PFSK-1 (cell line): ENCODE results near the gene TRMT61A.

Source experiments
- FOXP2 ChIP-seq: optimal IDR thresholded peaks from 2 replicates; pipeline ENCODE3; 2011; ENCODE audit warnings: borderline replicate concordance, control low read depth, inconsistent platforms; ENCODE audit not compliant: insufficient read depth; ENCODE audit errors: extremely low read length, extremely low read depth
- POLR2AphosphoS5 ChIP-seq: IDR thresholded peaks from 2 replicates; pipeline ENCODE4 v1.6.1; 2012; ENCODE audit warnings: low read depth, mild to moderate bottlenecking, control low read depth, low read length, moderate library complexity
- REST ChIP-seq, 2 experiments: IDR thresholded peaks; 2 replicates each; pipeline versions ENCODE4 v1.6.1 to v1.8.0; 2011 to 2012; ENCODE audit warnings: low read depth in 2 of 2, low read length in 2 of 2, control low read depth in 1 of 2, inconsistent platforms in 1 of 2, mild to moderate bottlenecking in 1 of 2, moderate library complexity in 1 of 2; ENCODE audit not compliant: insufficient read depth in 1 of 2
- SIN3A ChIP-seq: IDR thresholded peaks from 2 replicates; pipeline ENCODE4 v1.6.1; 2012; ENCODE audit warnings: mild to moderate bottlenecking, low read length, moderate library complexity, borderline replicate concordance; ENCODE audit not compliant: insufficient read depth
- TAF1 ChIP-seq: IDR thresholded peaks from 2 replicates; pipeline ENCODE4 v1.6.1; 2012; ENCODE audit warnings: low read length, control low read depth, borderline replicate concordance; ENCODE audit not compliant: insufficient read depth

TRMT61A gene

DNA sequence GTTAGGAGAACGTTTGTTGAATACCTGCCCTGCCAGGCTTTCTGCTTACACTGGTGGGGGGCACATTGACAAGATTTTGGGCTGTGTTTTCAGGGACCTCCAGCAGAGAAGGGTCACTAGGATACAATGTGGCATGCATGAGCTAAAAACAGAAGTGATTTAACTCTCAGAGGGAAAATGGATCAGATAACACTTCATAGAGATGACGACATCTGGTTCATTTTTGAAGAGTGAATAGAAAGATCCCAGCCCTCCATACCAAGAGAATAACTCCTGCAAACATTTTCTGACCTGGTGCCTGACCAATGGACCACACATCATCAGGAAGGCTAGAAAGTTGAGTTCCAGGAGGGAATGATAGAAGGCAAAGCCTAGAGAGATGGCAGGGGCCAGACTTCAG lies 40.0 kb upstream of the TRMT61A start:
- TF ChIP-seq FOXP2, result no peak

DNA sequence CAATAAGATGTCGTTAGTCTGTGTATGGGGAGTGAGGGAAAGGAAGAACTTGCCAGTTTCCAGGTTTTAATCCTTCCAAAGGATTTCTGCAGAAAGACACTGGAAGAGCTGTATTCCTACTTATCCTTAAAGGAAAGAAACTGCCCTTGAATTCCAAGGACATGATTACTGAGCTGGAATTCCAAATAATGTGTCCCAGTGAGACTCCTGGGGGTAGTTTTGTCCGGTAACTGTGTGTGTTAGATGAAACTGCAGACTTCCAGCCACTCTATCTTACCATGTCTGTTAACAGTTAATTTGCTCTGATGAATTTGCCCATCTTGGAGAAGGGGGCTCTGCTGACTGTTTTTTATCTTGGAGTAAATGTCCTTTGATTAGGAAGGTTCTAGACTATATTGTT lies 39.4 kb upstream of the TRMT61A start:
- no peak for TF ChIP-seq FOXP2
- no peak for TF ChIP-seq SIN3A
- no peak for TF ChIP-seq TAF1

GRCh38 chr14:103491691-103492090 lies 37.3 kb upstream of the TRMT61A start:
- no peak for TF ChIP-seq FOXP2
- no peak for TF ChIP-seq REST (IDR thresholded peaks at IDR 0.05; ENCODE audit: insufficient read depth in 1 of 2, low read depth in 2 of 2, low read length in 2 of 2)
- TF ChIP-seq POLR2AphosphoS5, result no peak
- TF ChIP-seq SIN3A, result no peak
- TF ChIP-seq TAF1, result no peak

GRCh38 chr14:103492156-103492925 lies 36.7 kb upstream of the TRMT61A start:
- TF ChIP-seq TAF1 (no peak), POLR2AphosphoS5 (no peak), SIN3A (no peak), FOXP2 (no peak), REST (IDR thresholded peaks at IDR 0.05; ENCODE audit: insufficient read depth in 1 of 2, low read depth in 2 of 2, low read length in 2 of 2) (no peak)

GRCh38 chr14:103495854-103496253 lies 33.1 kb upstream of the TRMT61A start:
- TF ChIP-seq SIN3A, result no peak
- no peak for TF ChIP-seq REST (IDR thresholded peaks at IDR 0.05; ENCODE audit: insufficient read depth in 1 of 2, low read depth in 2 of 2, low read length in 2 of 2)
- TF ChIP-seq TAF1, result no peak
- TF ChIP-seq FOXP2, result no peak
- no peak for TF ChIP-seq POLR2AphosphoS5

DNA sequence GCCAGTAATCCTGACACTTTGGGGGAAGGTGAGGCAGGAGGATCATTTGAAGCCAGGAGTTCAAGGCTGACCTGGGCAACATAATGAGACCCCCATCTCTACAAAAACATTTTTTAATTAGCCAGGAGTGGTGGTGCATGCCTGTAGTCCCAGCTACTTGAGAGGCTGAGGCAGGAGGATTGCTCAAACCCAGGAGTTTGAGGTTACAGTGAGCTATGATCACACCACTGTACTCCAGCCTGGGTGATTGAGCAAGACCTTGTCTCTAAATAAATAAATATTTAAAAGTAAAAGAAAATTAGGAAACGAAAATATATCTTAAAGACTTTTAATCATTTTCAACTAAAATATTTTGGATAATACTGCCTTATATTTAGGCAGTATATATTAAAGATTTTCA lies 32.2 kb upstream of the TRMT61A start:
- TF ChIP-seq POLR2AphosphoS5 (no peak), REST (IDR thresholded peaks at IDR 0.05; ENCODE audit: insufficient read depth in 1 of 2, low read depth in 2 of 2, low read length in 2 of 2) (no peak), SIN3A (no peak), FOXP2 (no peak)
